ENCODE measurements around the gene PSMC3. TPM values are rescaled to one million over a fixed set of nuclear protein-coding genes. Genes with fewer than 3 reads are reported as not detected.

Gene PSMC3
- total RNA-seq, 2 experiments from 2014 or later: 143 to 148 TPM

- CTCF ChIA-PET: no interaction called here
- no peaks in the 10 kb centered on the region for H3K36me3 Mint-ChIP-seq
- no peak for DNase-seq
- no peak overlapping the region for H3K27ac Mint-ChIP-seq
- peaks cover 9% of the 10 kb centered on the region for H3K4me1 Mint-ChIP-seq (ENCODE audit: low read depth)
- no peak overlapping the region for H3K4me3 Mint-ChIP-seq
- POLR2A ChIA-PET: interaction anchor here (0.5 kb wide), 1 partner anchor 517 kb away, joined by 3 read pairs; no protein-coding TSS in a partner anchor
- intact Hi-C loops (cut with micrococcal nuclease): no loop called here
- no peaks in the 10 kb centered on the region for H3K9me3 Mint-ChIP-seq
- H3K27me3 Mint-ChIP-seq: no peaks in the 10 kb centered on the region
Measured at GRCh38 chr11:47376525-47377371, 49.5 kb downstream of the PSMC3 start.

- Mint-ChIP-seq H3K4me1 (ENCODE audit: low read depth) (peaks cover 9% of the 10 kb centered on the region), H3K27me3 (no peaks in the 10 kb centered on the region), H3K27ac (no peak overlapping the region), H3K36me3 (no peaks in the 10 kb centered on the region), H3K4me3 (no peak overlapping the region), H3K9me3 (no peaks in the 10 kb centered on the region)
- ChIA-PET CTCF (no interaction called here), POLR2A (interaction anchor here (0.5 kb wide), 1 partner anchor 518 kb away, joined by 3 read pairs; no protein-coding TSS in a partner anchor)
- no peak for DNase-seq
- intact Hi-C loops (cut with micrococcal nuclease): no loop called here
Measured at GRCh38 chr11:47376107-47376524, 50.1 kb downstream of the PSMC3 start.

GRCh38 chr11:47375546-47376085, 50.6 kb downstream of the PSMC3 start:
- ChIA-PET CTCF (interaction anchor here (1.4 to 1.7 kb wide), 2 partner anchors 19 to 80 kb away, joined by 3 read pairs; no protein-coding TSS in a partner anchor), POLR2A (no interaction called here)
- H3K27ac Mint-ChIP-seq: no peak overlapping the region
- intact Hi-C loops (cut with micrococcal nuclease): loop anchor here (2.0 kb wide), 2 partner anchors 79 to 477 kb away; no protein-coding TSS in a partner anchor
- no peaks in the 10 kb centered on the region for H3K27me3 Mint-ChIP-seq
- no peak overlapping the region for H3K4me3 Mint-ChIP-seq
- H3K9me3 Mint-ChIP-seq: no peaks in the 10 kb centered on the region
- no peak for DNase-seq
- H3K36me3 Mint-ChIP-seq: no peaks in the 10 kb centered on the region
- peaks cover 9% of the 10 kb centered on the region for H3K4me1 Mint-ChIP-seq (ENCODE audit: low read depth)

- no peak for DNase-seq
- H3K27ac Mint-ChIP-seq: no peak overlapping the region
- CTCF ChIA-PET: interaction anchor here (0.5 to 5.2 kb wide), 15 partner anchors 14 to 1016 kb away, joined by 3 to 121 read pairs (median 4); partner anchors contain the start of genes PSMC3 and SLC39A13
- H3K4me1 Mint-ChIP-seq (ENCODE audit: low read depth): peaks cover 9% of the 10 kb centered on the region
- H3K4me3 Mint-ChIP-seq: no peak overlapping the region
- intact Hi-C loops (cut with micrococcal nuclease): loop anchor here (2.0 kb wide), 2 partner anchors 80 to 478 kb away; no protein-coding TSS in a partner anchor
- no peaks in the 10 kb centered on the region for H3K27me3 Mint-ChIP-seq
- no peaks in the 10 kb centered on the region for H3K36me3 Mint-ChIP-seq
- POLR2A ChIA-PET: no interaction called here
- no peaks in the 10 kb centered on the region for H3K9me3 Mint-ChIP-seq
Measured at GRCh38 chr11:47375020-47375419, 51.2 kb downstream of the PSMC3 start.

- H3K9me3 Mint-ChIP-seq: no peaks in the 10 kb centered on the region
- H3K4me1 Mint-ChIP-seq (ENCODE audit: low read depth): peaks cover 12% of the 10 kb centered on the region
- H3K36me3 Mint-ChIP-seq: no peaks in the 10 kb centered on the region
- H3K27ac Mint-ChIP-seq: no peak overlapping the region
- no peaks in the 10 kb centered on the region for H3K27me3 Mint-ChIP-seq
- CTCF ChIA-PET: interaction anchor here (0.5 to 5.2 kb wide), 37 partner anchors 11 to 1015 kb away, joined by 3 to 121 read pairs (median 4); partner anchors contain the start of genes PSMC3 and SLC39A13
- POLR2A ChIA-PET: interaction anchor here (1.4 kb wide), 1 partner anchor 35 kb away, joined by 4 read pairs; no protein-coding TSS in a partner anchor
- intact Hi-C loops (cut with micrococcal nuclease): loop anchor here (1.0 to 2.0 kb wide), 3 partner anchors 34 to 478 kb away; partner anchors contain the start of gene SLC39A13
- no peak for DNase-seq
- no peak overlapping the region for H3K4me3 Mint-ChIP-seq
Measured at GRCh38 chr11:47374720-47375019, 51.6 kb downstream of the PSMC3 start.

GRCh38 chr11:47373876-47374719, 52.1 kb downstream of the PSMC3 start:
- CTCF ChIA-PET: interaction anchor here (0.5 to 5.2 kb wide), 43 partner anchors 11 to 1015 kb away, joined by 3 to 121 read pairs (median 4); partner anchors contain the start of genes PSMC3 and SLC39A13
- Mint-ChIP-seq H3K27ac (peak overlapping the region; percentile 23), H3K27me3 (no peaks in the 10 kb centered on the region), H3K4me1 (ENCODE audit: low read depth) (peaks cover 18% of the 10 kb centered on the region), H3K9me3 (no peaks in the 10 kb centered on the region), H3K36me3 (no peaks in the 10 kb centered on the region), H3K4me3 (no peak overlapping the region)
- peak; percentile 88 for DNase-seq
- intact Hi-C loops (cut with micrococcal nuclease): loop anchor here (1.0 to 2.0 kb wide), 3 partner anchors 34 to 479 kb away; partner anchors contain the start of gene SLC39A13
- POLR2A ChIA-PET: interaction anchor here (1.4 kb wide), 1 partner anchor 35 kb away, joined by 4 read pairs; no protein-coding TSS in a partner anchor

- H3K27ac Mint-ChIP-seq: no peak overlapping the region
- no peak overlapping the region for H3K4me3 Mint-ChIP-seq
- H3K4me1 Mint-ChIP-seq (ENCODE audit: low read depth): peaks cover 22% of the 10 kb centered on the region
- H3K36me3 Mint-ChIP-seq: no peaks in the 10 kb centered on the region
- H3K9me3 Mint-ChIP-seq: no peaks in the 10 kb centered on the region
- intact Hi-C loops (cut with micrococcal nuclease): no loop called here
- ChIA-PET POLR2A (interaction anchor here (0.6 kb wide), 1 partner anchor 238 kb away, joined by 3 read pairs; no protein-coding TSS in a partner anchor), CTCF (interaction anchor here (0.8 to 5.2 kb wide), 4 partner anchors 8 to 206 kb away, joined by 3 to 121 read pairs (median 23); partner anchors contain the start of genes KBTBD4, NDUFS3 and SLC39A13)
- no peaks in the 10 kb centered on the region for H3K27me3 Mint-ChIP-seq
- no peak for DNase-seq
Measured at GRCh38 chr11:47372422-47372821, 53.8 kb downstream of the PSMC3 start.

GRCh38 chr11:47369676-47370075, 56.6 kb downstream of the PSMC3 start:
- DNase-seq: peak; percentile 46
- intact Hi-C loops (cut with micrococcal nuclease): no loop called here
- Mint-ChIP-seq H3K9me3 (no peaks in the 10 kb centered on the region), H3K27ac (peak overlapping the region; percentile 49), H3K36me3 (no peaks in the 10 kb centered on the region), H3K4me3 (peak overlapping the region; percentile 1), H3K4me1 (ENCODE audit: low read depth) (peaks cover 27% of the 10 kb centered on the region), H3K27me3 (peaks cover 2% of the 10 kb centered on the region)
- POLR2A ChIA-PET: no interaction called here
- CTCF ChIA-PET: interaction anchor here (0.6 to 5.2 kb wide), 2 partner anchors 23 to 40 kb away, joined by 3 to 121 read pairs; partner anchors contain the start of gene SLC39A13

Small RNAs within 50 kb of the gene (microRNA-seq; reads per million reads assigned to microRNA genes)
- gene MIR4487 (ENCODE audit: borderline microRNAs expressed, borderline number of aligned reads, borderline replicate concordance): not detected

Other genes with a start within 250 kb of the PSMC3 start
- 10 to 100 TPM; 66.5 to 66.6 TPM for gene ARFGAP2, start 249.6 kb downstream of the PSMC3 start, total RNA-seq
- gene PACSIN3, start 240.0 kb downstream of the PSMC3 start, total RNA-seq: 1 to 10 TPM; 5.3 to 6.0 TPM
- gene DDB2, start 211.5 kb downstream of the PSMC3 start, total RNA-seq: 100 to 1,000 TPM; 194 to 198 TPM
- 10 to 100 TPM; 10.1 to 12.2 TPM for gene ACP2, start 177.6 kb downstream of the PSMC3 start, total RNA-seq
- 10 to 100 TPM; 13.0 to 14.0 TPM for gene NR1H3, start 168.4 kb downstream of the PSMC3 start, total RNA-seq
- gene MADD, start 156.3 kb downstream of the PSMC3 start, total RNA-seq: 10 to 100 TPM; 58.2 to 62.1 TPM
- gene MYBPC3, start 73.7 kb downstream of the PSMC3 start, total RNA-seq: not detected
- not detected for gene SPI1, start 47.9 kb downstream of the PSMC3 start, total RNA-seq
- 10 to 100 TPM; 17.7 to 18.0 TPM for gene SLC39A13, start 17.8 kb downstream of the PSMC3 start, total RNA-seq
- under 1 TPM in 1 of 2 experiments, not detected in 1; 0.22 TPM for gene RAPSN, start 22.7 kb upstream of the PSMC3 start, total RNA-seq
- 100 to 1,000 TPM; 103 to 115 TPM for gene CELF1, start 126.7 kb upstream of the PSMC3 start, total RNA-seq
- gene PTPMT1, start 139.2 kb upstream of the PSMC3 start, total RNA-seq: 10 to 100 TPM; 45.7 to 47.9 TPM
- gene KBTBD4, start 152.5 kb upstream of the PSMC3 start, total RNA-seq: 10 to 100 TPM; 18.7 to 18.8 TPM
- gene NDUFS3, start 152.6 kb upstream of the PSMC3 start, total RNA-seq: 10 to 100 TPM; 94.0 to 94.4 TPM
- gene FAM180B, start 160.2 kb upstream of the PSMC3 start, total RNA-seq: not detected
- gene C1QTNF4, start 168.0 kb upstream of the PSMC3 start, total RNA-seq: not detected
- gene MTCH2, start 216.1 kb upstream of the PSMC3 start, total RNA-seq: 100 to 1,000 TPM; 110 to 117 TPM